ENCODE results near the gene SLC35G4. TPM values are rescaled to one million over a fixed set of nuclear protein-coding genes. Genes with fewer than 3 reads are reported as not detected.

The SLC35G4 gene
- total RNA-seq, 1 experiment from 2014 or later: not detected

DNA sequence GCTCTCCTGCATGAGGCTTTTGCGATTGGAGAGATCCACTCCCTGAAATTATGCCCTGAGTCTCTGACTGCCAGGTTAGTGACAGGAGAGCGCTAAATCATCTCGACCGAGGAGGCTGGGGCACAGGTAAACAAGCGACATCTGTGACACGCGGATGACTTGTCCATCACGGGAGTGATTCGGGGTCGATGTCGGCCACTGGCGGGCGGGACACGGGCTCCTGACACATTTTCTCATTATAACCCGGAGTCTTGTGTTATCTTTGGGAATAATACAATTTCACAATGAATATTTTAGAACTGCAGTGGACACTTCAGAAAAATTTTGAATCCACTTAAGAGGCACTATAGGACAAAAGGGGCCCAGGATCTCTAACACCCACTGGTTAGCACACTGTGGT is 29.5 kb upstream of the SLC35G4 start:
- TF ChIP-seq, protein P1, sequence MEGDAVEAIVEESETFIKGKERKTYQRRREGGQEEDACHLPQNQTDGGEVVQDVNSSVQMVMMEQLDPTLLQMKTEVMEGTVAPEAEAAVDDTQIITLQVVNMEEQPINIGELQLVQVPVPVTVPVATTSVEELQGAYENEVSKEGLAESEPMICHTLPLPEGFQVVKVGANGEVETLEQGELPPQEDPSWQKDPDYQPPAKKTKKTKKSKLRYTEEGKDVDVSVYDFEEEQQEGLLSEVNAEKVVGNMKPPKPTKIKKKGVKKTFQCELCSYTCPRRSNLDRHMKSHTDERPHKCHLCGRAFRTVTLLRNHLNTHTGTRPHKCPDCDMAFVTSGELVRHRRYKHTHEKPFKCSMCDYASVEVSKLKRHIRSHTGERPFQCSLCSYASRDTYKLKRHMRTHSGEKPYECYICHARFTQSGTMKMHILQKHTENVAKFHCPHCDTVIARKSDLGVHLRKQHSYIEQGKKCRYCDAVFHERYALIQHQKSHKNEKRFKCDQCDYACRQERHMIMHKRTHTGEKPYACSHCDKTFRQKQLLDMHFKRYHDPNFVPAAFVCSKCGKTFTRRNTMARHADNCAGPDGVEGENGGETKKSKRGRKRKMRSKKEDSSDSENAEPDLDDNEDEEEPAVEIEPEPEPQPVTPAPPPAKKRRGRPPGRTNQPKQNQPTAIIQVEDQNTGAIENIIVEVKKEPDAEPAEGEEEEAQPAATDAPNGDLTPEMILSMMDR (conservative IDR thresholded peaks at IDR 0.05): no peak
- Histone ChIP-seq H4K5ac (ENCODE audit: insufficient read length, low read depth, low read length) (no peak overlapping the region), H3K23me2 (ENCODE audit: insufficient read length, low read depth, low read length, poor library complexity, severe bottlenecking) (no peaks in the 10 kb centered on the region), H2BK12ac (ENCODE audit: insufficient read length, low read depth, low read length) (no peak overlapping the region), H3K56ac (ENCODE audit: insufficient read length, low read depth, low read length) (no peak overlapping the region), H3K79me2 (ENCODE audit: insufficient read depth, low read length) (no peaks in the 10 kb centered on the region), H3T11ph (ENCODE audit: low read length) (no peak overlapping the region), H3K9ac (ENCODE audit: extremely low read depth, insufficient read length, low read length) (no peak overlapping the region), H3K4me1 (ENCODE audit: insufficient read depth, low read length) (no peaks in the 10 kb centered on the region), H2BK5ac (ENCODE audit: insufficient read length, low read length) (no peak overlapping the region), H3K14ac (ENCODE audit: insufficient read depth, low read length) (no peak overlapping the region), H3K18ac (ENCODE audit: insufficient read length, low read depth, low read length) (no peak overlapping the region), H4K20me1 (ENCODE audit: control insufficient read depth, insufficient read depth, insufficient read length) (no peaks in the 10 kb centered on the region), H2AK5ac (ENCODE audit: insufficient read length, low read length) (no peak overlapping the region), H3K23ac (ENCODE audit: insufficient read length, low read depth, low read length) (no peak overlapping the region), H2BK15ac (ENCODE audit: low read depth, low read length) (no peak overlapping the region), H3K9me3 (ENCODE audit: control insufficient read depth, low read depth, low read length) (no peaks in the 10 kb centered on the region), H3K27me3 (ENCODE audit: insufficient read depth, low read length) (no peaks in the 10 kb centered on the region), H4K8ac (replicated peaks; ENCODE audit: insufficient read length, low read depth, low read length) (no peak overlapping the region), H2BK20ac (ENCODE audit: low read depth, low read length, poor library complexity, severe bottlenecking) (no peak overlapping the region), H2BK120ac (ENCODE audit: low read depth, low read length, poor library complexity, severe bottlenecking) (no peak overlapping the region), H3K27ac (ENCODE audit: insufficient read length, low read depth, low read length) (no peak overlapping the region), H4K91ac (ENCODE audit: insufficient read length, low read depth, low read length) (no peak overlapping the region), H3K79me1 (ENCODE audit: insufficient read depth, low read depth, low read length, poor library complexity, severe bottlenecking) (no peaks in the 10 kb centered on the region), H2AFZ (ENCODE audit: low read length) (no peak overlapping the region), H3K4ac (ENCODE audit: low read depth, low read length) (no peak overlapping the region), H3K4me2 (ENCODE audit: insufficient read depth, insufficient read length, low read length) (no peak overlapping the region)
- WGBS (ENCODE audit: extremely low coverage, insufficient read length, low lambda C conversion rate): no CpG with 5 or more reads among the region's 15 CpGs
- DNase-seq: no peak
- Mint-ChIP-seq H3K36me3 (ENCODE audit: insufficient read depth in 1 of 3, low read depth in 3 of 3) (no peaks in the 10 kb centered on the region), H3K27me3 (ENCODE audit: low read depth) (no peaks in the 10 kb centered on the region; the same call in 1 of the 2 replicates), H3K9me3 (no peaks in the 10 kb centered on the region), H3K4me3 (no peak overlapping the region), H3K27ac (no peak overlapping the region; a peak in 1 of 7 replicates), H3K4me1 (peaks cover 4 to 10% of the 10 kb centered on the region in 2 experiments; a peak in 2 of 4 replicates)
